K562 (cell line): ENCODE results near the gene SIRT4. TPM values are rescaled to one million over a fixed set of nuclear protein-coding genes. Genes with fewer than 3 reads are reported as not detected.

Source experiments
- ARID2 ChIP-seq: fragments of 450-650 bp; IDR thresholded peaks from 2 replicates; pipeline ENCODE4 v1.6.1; 2017; ENCODE audit warnings: antibody characterized with exemption, mild to moderate bottlenecking
- GTF2A2 ChIP-seq: IDR thresholded peaks from 2 replicates; pipeline ENCODE4 v1.6.1; 2016; ENCODE audit warnings: mild to moderate bottlenecking, missing genetic modification characterization, missing compliant biosample characterization
- HMGN3 ChIP-seq: IDR thresholded peaks from 2 replicates; pipeline ENCODE4 v1.6.1; 2011; ENCODE audit warnings: borderline replicate concordance, low read depth, mild to moderate bottlenecking, mixed read lengths, low read length; ENCODE audit not compliant: insufficient read length; ENCODE audit errors: extremely low read depth
- NEUROD1 ChIP-seq: fragments of 150-350 bp; IDR thresholded peaks from 2 replicates; pipeline ENCODE4 v1.6.1; 2014; ENCODE audit warnings: borderline replicate concordance, low read length, low read depth; ENCODE audit not compliant: partially characterized antibody
- PHF20 ChIP-seq: fragments of 450-650 bp; IDR thresholded peaks from 2 replicates; pipeline ENCODE4 v1.6.1; 2018; ENCODE audit not compliant: partially characterized antibody
- PML ChIP-seq: IDR thresholded peaks from 2 replicates; pipeline ENCODE4 v1.6.1; 2012; ENCODE audit warnings: low read length, inconsistent platforms
- PTTG1 ChIP-seq: fragments of 450-650 bp; IDR thresholded peaks from 2 replicates; pipeline ENCODE4 v1.6.1; 2016; ENCODE audit warnings: low read depth, mild to moderate bottlenecking, missing genetic modification characterization, missing compliant biosample characterization
- RBM25 ChIP-seq: fragments of 200-400 bp; formaldehyde crosslinking; IDR thresholded peaks from 2 replicates; pipeline ENCODE4 v1.6.1; 2018; ENCODE audit warnings: low read length, low read depth, moderate library complexity; ENCODE audit not compliant: severe bottlenecking
- SIN3A ChIP-seq, 2 experiments: fragments of 150-350 bp in 1 of 2; IDR thresholded peaks; 2 replicates each; pipeline ENCODE4 v1.6.1; 2011 to 2016; ENCODE audit warnings: borderline replicate concordance in 2 of 2, low read depth in 2 of 2, low read length in 2 of 2, mild to moderate bottlenecking in 2 of 2, moderate library complexity in 2 of 2; ENCODE audit not compliant: control insufficient read depth in 1 of 2
- SMARCB1 ChIP-seq: IDR thresholded peaks from 2 replicates; pipeline ENCODE4 v1.6.1; 2011; ENCODE audit warnings: improper control_type of control experiment, low read depth; ENCODE audit not compliant: insufficient read length
- SUPT5H ChIP-seq: fragments of 450-650 bp; IDR thresholded peaks from 2 replicates; pipeline ENCODE4 v1.6.1; 2016
- ZNF347 ChIP-seq: fragments of 450-650 bp; formaldehyde crosslinking; IDR thresholded peaks from 2 replicates; pipeline ENCODE4 v1.4.0; 2020; ENCODE audit warnings: low read depth, mild to moderate bottlenecking, moderate library complexity
- ZNF444 ChIP-seq: fragments of 250-450 bp; sonication (Bioruptor Pico); IDR thresholded peaks from 2 replicates; pipeline ENCODE4 v1.4.0; 2020; ENCODE audit warnings: mild to moderate bottlenecking, moderate library complexity
- ZNF696 ChIP-seq: fragments of 250-450 bp; sonication (Bioruptor Pico); conservative IDR thresholded peaks from 2 replicates; pipeline ENCODE4 v1.4.0; 2020; ENCODE audit warnings: mild to moderate bottlenecking, moderate library complexity
- polyA plus RNA-seq, 8 experiments: library from polyadenylated mRNA; depleted of rRNA in 4 of 8; stranded (reverse) in 5 of 8; unstranded in 3 of 8; fragments of >200 nt; fragmentation: Nextera tagmentation in 2 of 8; fragmentation: Illumina TruSeq in 1 of 8; extraction: Ambion mirVana in 2 of 8; extraction: Trizol in 1 of 8; gene quantifications; 2 replicates each; pipeline versions ENCODE4 v1.2.1 to v1.2.3, GENCODE V29; 2011 to 2014; ENCODE audit warnings: inconsistent platforms in 1 of 8, missing spikeins in 1 of 8
- total RNA-seq, 7 experiments: library from RNA; depleted of rRNA in 6 of 7; stranded (reverse); fragments of >200 nt in 6 of 7; fragmentation: Illumina TruSeq in 2 of 7; extraction: Trizol in 2 of 7; gene quantifications; 2 replicates each; pipeline versions ENCODE4 v1.2.1 to v1.2.3, GENCODE V29; 2011 to 2021; ENCODE audit warnings: low replicate concordance in 1 of 7
- TF ChIP-seq, protein P1 (sequence below): fragments of 450-650 bp; IDR thresholded peaks from 2 replicates; pipeline ENCODE4 v1.6.1; 2017; ENCODE audit warnings: mild to moderate bottlenecking, moderate library complexity
- TF ChIP-seq, protein P2 (sequence below): sonication (generic); formaldehyde crosslinking; IDR thresholded peaks from 2 replicates; pipeline ENCODE4 v1.8.1; 2023; ENCODE audit warnings: mild to moderate bottlenecking, missing genetic modification reagents
- TF ChIP-seq, protein P3 (sequence below): fragments of 450-650 bp; IDR thresholded peaks from 2 replicates; pipeline ENCODE4 v1.6.1; 2016; ENCODE audit warnings: antibody characterized with exemption
- TF ChIP-seq, protein P4 (sequence below): sonication (generic); formaldehyde crosslinking; IDR thresholded peaks from 2 replicates; pipeline ENCODE4 v1.8.0; 2023; ENCODE audit warnings: mild to moderate bottlenecking, missing genetic modification reagents
- TF ChIP-seq, protein P5 (sequence below): sonication (generic); formaldehyde crosslinking; IDR thresholded peaks from 2 replicates; pipeline ENCODE4 v1.8.1; 2023; ENCODE audit warnings: mild to moderate bottlenecking, missing genetic modification reagents

Gene SIRT4
- total and polyA plus RNA-seq, 9 of the 15 experiments (the other 6 are each of a cell fraction or from before 2014, with no cell fraction given) = 0.86 to 5.2 (median 2.4) TPM

DNA sequence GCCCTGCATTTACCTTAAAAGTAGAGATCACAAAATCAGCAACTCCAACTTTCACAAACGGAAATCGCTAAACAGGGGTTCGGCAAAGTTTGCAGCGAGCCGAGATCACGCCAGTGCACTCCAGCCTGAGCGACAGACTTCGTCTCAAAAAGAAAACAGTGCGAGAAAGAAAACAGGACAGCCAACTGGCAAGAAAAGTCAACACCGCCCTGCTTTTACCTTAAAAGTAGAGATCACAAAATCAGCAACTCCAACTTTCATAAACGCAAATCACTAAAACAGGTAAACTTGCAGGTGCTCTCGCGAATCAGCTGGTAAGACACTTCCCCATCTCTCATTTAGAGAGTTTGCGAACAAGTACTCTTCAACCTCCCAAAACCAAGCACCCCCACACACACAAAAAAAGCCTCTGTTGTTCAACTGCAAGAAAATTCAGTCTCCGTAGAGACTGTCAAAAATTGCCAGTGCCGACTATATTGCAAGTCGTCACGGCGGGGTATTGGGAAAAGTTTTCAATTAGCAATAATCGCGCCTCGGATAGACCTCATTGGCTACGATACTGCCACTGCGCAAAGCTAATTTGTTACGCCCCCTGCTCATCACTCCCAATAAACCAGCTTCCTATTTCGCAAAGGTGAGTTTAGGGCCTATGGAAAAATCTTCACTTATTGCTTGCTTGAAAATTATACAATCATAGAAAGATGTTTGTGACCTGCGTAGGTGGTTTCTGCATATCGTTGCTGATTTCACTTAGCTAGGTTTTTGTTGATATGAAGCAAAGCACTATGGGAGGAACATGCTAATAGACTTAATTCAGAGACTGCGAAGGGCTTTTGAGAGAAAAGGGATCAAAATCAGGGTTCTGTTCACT lies 9.2 kb upstream of the SIRT4 start, which contains the start of gene RNU4-1 (continued):
- TF ChIP-seq, protein P1, sequence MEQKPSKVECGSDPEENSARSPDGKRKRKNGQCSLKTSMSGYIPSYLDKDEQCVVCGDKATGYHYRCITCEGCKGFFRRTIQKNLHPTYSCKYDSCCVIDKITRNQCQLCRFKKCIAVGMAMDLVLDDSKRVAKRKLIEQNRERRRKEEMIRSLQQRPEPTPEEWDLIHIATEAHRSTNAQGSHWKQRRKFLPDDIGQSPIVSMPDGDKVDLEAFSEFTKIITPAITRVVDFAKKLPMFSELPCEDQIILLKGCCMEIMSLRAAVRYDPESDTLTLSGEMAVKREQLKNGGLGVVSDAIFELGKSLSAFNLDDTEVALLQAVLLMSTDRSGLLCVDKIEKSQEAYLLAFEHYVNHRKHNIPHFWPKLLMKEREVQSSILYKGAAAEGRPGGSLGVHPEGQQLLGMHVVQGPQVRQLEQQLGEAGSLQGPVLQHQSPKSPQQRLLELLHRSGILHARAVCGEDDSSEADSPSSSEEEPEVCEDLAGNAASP = no peak
- TF ChIP-seq, protein P2, sequence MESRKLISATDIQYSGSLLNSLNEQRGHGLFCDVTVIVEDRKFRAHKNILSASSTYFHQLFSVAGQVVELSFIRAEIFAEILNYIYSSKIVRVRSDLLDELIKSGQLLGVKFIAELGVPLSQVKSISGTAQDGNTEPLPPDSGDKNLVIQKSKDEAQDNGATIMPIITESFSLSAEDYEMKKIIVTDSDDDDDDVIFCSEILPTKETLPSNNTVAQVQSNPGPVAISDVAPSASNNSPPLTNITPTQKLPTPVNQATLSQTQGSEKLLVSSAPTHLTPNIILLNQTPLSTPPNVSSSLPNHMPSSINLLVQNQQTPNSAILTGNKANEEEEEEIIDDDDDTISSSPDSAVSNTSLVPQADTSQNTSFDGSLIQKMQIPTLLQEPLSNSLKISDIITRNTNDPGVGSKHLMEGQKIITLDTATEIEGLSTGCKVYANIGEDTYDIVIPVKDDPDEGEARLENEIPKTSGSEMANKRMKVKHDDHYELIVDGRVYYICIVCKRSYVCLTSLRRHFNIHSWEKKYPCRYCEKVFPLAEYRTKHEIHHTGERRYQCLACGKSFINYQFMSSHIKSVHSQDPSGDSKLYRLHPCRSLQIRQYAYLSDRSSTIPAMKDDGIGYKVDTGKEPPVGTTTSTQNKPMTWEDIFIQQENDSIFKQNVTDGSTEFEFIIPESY (CRISPR knock-in tag) = no peak
- TF ChIP-seq PTTG1 (tag) = 0 out of 2 replicates have a peak, but pooled peaks have one; percentile 24
- TF ChIP-seq GTF2A2 (tag) = peak; percentile 99
- TF ChIP-seq RBM25 = no peak
- TF ChIP-seq HMGN3 = no peak
- TF ChIP-seq ARID2 = no peak
- TF ChIP-seq, protein P3, sequence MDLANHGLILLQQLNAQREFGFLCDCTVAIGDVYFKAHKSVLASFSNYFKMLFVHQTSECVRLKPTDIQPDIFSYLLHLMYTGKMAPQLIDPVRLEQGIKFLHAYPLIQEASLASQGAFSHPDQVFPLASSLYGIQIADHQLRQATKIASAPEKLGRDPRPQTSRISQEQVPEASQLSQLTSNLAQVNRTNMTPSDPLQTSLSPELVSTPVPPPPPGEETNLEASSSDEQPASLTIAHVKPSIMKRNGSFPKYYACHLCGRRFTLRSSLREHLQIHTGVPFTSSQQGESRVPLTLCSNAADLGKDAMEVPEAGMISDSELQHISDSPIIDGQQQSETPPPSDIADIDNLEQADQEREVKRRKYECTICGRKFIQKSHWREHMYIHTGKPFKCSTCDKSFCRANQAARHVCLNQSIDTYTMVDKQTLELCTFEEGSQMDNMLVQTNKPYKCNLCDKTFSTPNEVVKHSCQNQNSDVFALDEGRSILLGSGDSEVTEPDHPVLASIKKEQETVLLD = peak; percentile 46; the same call in 1 of the 2 replicates
- TF ChIP-seq, protein P4, sequence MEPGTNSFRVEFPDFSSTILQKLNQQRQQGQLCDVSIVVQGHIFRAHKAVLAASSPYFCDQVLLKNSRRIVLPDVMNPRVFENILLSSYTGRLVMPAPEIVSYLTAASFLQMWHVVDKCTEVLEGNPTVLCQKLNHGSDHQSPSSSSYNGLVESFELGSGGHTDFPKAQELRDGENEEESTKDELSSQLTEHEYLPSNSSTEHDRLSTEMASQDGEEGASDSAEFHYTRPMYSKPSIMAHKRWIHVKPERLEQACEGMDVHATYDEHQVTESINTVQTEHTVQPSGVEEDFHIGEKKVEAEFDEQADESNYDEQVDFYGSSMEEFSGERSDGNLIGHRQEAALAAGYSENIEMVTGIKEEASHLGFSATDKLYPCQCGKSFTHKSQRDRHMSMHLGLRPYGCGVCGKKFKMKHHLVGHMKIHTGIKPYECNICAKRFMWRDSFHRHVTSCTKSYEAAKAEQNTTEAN (CRISPR knock-in tag) = peak; percentile 27; the same call in 1 of the 2 replicates
- TF ChIP-seq ZNF444 (CRISPR knock-in tag) = no peak
- peak; percentile 40 for TF ChIP-seq NEUROD1
- TF ChIP-seq ZNF347 (CRISPR knock-in tag) = no peak
- peak; percentile 92 to 94; a peak in 2 of 4 replicates for TF ChIP-seq SIN3A (IDR thresholded peaks at IDR 0.05; ENCODE audit: borderline replicate concordance in 2 of 2, control insufficient read depth in 1 of 2, low read depth in 2 of 2, low read length in 2 of 2)
- TF ChIP-seq SUPT5H = peak; percentile 100
- TF ChIP-seq PHF20 = no peak
- TF ChIP-seq PML = peak; percentile 100
- TF ChIP-seq, protein P5, sequence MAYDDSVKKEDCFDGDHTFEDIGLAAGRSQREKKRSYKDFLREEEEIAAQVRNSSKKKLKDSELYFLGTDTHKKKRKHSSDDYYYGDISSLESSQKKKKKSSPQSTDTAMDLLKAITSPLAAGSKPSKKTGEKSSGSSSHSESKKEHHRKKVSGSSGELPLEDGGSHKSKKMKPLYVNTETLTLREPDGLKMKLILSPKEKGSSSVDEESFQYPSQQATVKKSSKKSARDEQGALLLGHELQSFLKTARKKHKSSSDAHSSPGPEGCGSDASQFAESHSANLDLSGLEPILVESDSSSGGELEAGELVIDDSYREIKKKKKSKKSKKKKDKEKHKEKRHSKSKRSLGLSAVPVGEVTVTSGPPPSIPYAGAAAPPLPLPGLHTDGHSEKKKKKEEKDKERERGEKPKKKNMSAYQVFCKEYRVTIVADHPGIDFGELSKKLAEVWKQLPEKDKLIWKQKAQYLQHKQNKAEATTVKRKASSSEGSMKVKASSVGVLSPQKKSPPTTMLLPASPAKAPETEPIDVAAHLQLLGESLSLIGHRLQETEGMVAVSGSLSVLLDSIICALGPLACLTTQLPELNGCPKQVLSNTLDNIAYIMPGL (CRISPR knock-in tag) = no peak
- TF ChIP-seq ZNF696 (CRISPR knock-in tag) = peak; percentile 77; the same call in 1 of the 2 replicates
- TF ChIP-seq SMARCB1 = no peak
